Activated CD4-positive, alpha-beta T cell treated with anti-CD3 and anti-CD28 coated beads for 4 hours (primary cell): ENCODE results near the gene KIF18A.
"Not testable (repeated sequence)": the region's sequence is repeated elsewhere in the genome, so short reads cannot be mapped to it uniquely, and the experiment has no call there.

ENCODE experiments used
- DNase-seq, 2 donors: peaks; one replicate each; pipeline ENCODE4 v3.0.0-alpha.2; 2020

The KIF18A gene

GRCh38 chr11:28107750-28108618 is at the start of gene KIF18A, which contains the start of gene METTL15:
Gene KIF18A, minus strand, starts transcription at chr11:28108156. Its CDS starts 10,209 bp downstream, at chr11:28097947.
Gene METTL15, plus strand, starts transcription at chr11:28108388. Its CDS starts 4,947 bp downstream, at chr11:28113335.
- DNase-seq: peak; percentile 92 to 93

- no peak for DNase-seq
Measured at GRCh38 chr11:28153586-28153985, 45.6 kb upstream of the KIF18A start.

GRCh38 chr11:28152743-28153142 is 44.8 kb upstream of the KIF18A start:
- no peak for DNase-seq

GRCh38 chr11:28146123-28146751 is 38.3 kb upstream of the KIF18A start:
- DNase-seq: no peak

- DNase-seq: no peak
Measured at GRCh38 chr11:28144808-28145207, 36.9 kb upstream of the KIF18A start.

- no peak for DNase-seq
Measured at GRCh38 chr11:28142724-28143123, 34.8 kb upstream of the KIF18A start.

- DNase-seq: no peak
Measured at GRCh38 chr11:28140689-28141455, 32.9 kb upstream of the KIF18A start.

- no peak for DNase-seq
Measured at GRCh38 chr11:28139841-28140415, 32.0 kb upstream of the KIF18A start.

- no peak for DNase-seq
Measured at GRCh38 chr11:28137832-28138231, 29.9 kb upstream of the KIF18A start.

GRCh38 chr11:28137366-28137765 is 29.4 kb upstream of the KIF18A start:
- DNase-seq: no peak

GRCh38 chr11:28136157-28136556 is 28.2 kb upstream of the KIF18A start:
- DNase-seq: not testable (repeated sequence)

- no peak for DNase-seq
Measured at GRCh38 chr11:28133146-28133545, 25.2 kb upstream of the KIF18A start.

GRCh38 chr11:28132548-28132947 is 24.6 kb upstream of the KIF18A start:
- DNase-seq: no peak

GRCh38 chr11:28123151-28123581 is 15.2 kb upstream of the KIF18A start:
- no peak for DNase-seq

- DNase-seq: no peak
Measured at GRCh38 chr11:28117712-28118111, 9.8 kb upstream of the KIF18A start.

- DNase-seq: no peak
Measured at GRCh38 chr11:28114731-28115130, 6.8 kb upstream of the KIF18A start.

- no peak for DNase-seq
Measured at GRCh38 chr11:28114116-28114515, 6.2 kb upstream of the KIF18A start.

- no peak for DNase-seq
Measured at GRCh38 chr11:28110821-28111200, 2.9 kb upstream of the KIF18A start.

- DNase-seq: peak; percentile 42 to 46
Measured at GRCh38 chr11:28110108-28110820, 2.3 kb upstream of the KIF18A start.

GRCh38 chr11:28108958-28109357 is 1.0 kb upstream of the KIF18A start:
- no peak for DNase-seq

- DNase-seq: no peak
Measured at GRCh38 chr11:28107191-28107749, 686 bp downstream of the KIF18A start.
